ENCODE data around the gene TACSTD2.
"Not testable (repeated sequence)": the region's sequence is repeated elsewhere in the genome, so short reads cannot be mapped to it uniquely, and the experiment has no call there.

TACSTD2 gene

GRCh38 chr1:58563715-58564114, 13.3 kb downstream of the TACSTD2 start:
- not testable (repeated sequence) for DNase-seq (ENCODE audit: low read depth)

GRCh38 chr1:58561633-58562032, 15.4 kb downstream of the TACSTD2 start:
- no peak for DNase-seq (ENCODE audit: low read depth)

- no peak for DNase-seq (ENCODE audit: low read depth)
Measured at GRCh38 chr1:58555393-58555792, 21.7 kb downstream of the TACSTD2 start.

DNA sequence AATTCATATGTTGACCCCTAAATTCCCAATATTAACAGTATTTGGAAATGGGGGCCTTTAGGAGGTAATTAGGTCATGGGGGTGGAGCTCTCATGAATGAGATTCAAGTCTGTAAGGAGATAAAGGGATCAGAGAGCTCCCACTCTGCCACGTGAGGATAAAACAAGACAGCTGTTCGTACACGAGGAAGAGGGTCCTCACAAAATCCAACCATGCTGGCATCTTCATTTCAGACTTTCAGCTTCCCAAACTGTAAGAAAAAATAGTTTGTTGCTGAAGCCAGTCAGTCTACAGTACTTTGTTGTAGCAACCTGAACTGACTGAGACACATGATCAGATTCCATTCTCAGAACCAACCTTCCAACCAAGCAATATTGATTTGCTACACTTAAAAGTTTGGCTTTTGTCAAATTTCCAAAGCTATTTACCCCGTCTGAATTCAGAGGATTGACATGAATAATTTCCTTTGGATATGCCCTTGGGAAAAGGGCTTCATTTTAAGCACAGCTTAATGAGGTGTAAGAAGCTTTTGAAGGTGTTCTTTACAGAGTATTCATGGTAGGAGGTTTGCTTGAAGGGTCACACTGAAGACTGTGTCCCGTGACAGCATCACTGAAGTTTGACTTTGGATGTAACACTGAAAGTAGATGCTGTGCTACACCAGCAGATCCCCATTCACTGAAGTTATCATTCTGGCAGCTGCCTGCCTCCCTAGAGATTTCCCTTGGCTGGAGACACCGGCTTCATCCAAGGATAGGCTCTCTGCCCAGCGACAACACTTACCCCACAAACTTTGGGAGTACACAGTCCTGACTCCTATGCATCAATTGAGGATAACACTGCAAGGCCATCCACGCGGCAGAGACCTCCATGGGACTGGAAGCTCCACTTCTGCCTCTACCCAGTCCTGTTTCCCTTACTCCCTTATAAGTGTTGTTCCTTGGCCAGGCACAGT, 25.6 kb downstream of the TACSTD2 start:
- DNase-seq (ENCODE audit: low read depth), result no peak

GRCh38 chr1:58549291-58549690, 27.8 kb downstream of the TACSTD2 start:
- DNase-seq (ENCODE audit: low read depth), result not testable (repeated sequence)

GRCh38 chr1:58548371-58548770, 28.7 kb downstream of the TACSTD2 start:
- DNase-seq (ENCODE audit: low read depth), result no peak

GRCh38 chr1:58546520-58547308, 30.3 kb downstream of the TACSTD2 start, which contains the start of gene OMA1:
TSS of gene OMA1 (minus strand) at chr1:58546726. CDS start at chr1:58539294, 7,432 bp downstream.
- peak; percentile 97 for DNase-seq (ENCODE audit: low read depth)

- peak; percentile 66 for DNase-seq (ENCODE audit: low read depth)
Measured at GRCh38 chr1:58545591-58546519, 31.2 kb downstream of the TACSTD2 start.

DNA sequence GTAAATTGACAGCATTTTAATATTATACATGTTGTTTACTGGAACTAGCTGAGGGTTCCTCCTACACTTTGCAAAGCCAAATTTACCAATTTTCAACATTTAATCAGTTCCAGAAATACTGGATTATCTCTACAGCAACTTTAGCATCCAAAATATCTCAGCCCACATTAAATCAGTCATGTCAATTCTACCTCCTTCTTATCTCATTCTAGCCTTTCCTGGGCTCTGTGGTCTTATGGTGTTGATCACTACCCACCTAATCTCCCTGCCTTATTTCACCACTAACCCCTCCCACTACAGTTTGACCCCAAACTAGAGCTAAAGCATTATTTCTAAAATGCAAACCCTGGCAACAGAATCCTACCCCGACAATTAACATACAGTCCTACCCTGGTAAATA, 33.8 kb downstream of the TACSTD2 start:
- no peak for DNase-seq (ENCODE audit: low read depth)

DNA sequence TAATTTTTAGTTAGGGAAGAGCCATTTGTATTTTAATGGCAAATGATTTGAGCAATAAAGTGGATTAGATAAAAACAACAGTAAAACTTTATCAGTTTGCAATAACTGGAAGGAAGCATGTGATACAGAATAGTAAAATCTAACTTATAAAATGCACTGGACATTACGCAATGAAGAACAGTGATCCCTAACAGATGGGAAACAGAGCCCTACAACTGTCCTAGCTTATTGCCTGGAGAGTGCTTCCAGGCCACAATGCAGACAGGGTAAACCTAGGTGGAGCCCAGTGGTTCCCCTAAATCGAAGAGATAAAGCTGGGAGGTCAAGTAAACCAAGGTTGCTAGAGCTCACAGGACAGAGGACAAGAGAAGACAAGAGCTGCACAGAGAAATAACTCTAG, 37.5 kb downstream of the TACSTD2 start:
- no peak for DNase-seq (ENCODE audit: low read depth)

GRCh38 chr1:58538821-58539220, 38.2 kb downstream of the TACSTD2 start:
- no peak for DNase-seq (ENCODE audit: low read depth)

DNA sequence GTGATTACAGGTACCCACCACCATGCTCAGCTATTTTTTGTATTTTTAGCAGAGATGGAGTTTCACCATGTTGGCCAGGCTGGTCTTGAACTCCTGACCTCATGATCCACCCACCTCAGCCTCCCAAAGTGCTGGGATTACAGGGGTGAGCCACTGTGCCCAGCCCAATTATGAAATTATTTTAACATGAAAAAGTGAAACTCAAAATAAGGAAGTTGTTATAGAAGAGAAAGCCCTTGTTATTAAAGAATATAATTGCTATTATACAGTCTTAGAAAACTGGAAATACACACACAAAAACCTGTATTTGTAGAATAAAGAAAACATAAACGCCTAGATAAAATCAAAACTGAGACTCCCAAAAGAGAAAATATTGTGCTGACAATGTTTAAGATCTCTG, 45.2 kb downstream of the TACSTD2 start:
- not testable (repeated sequence) for DNase-seq (ENCODE audit: low read depth)

- no peak for DNase-seq (ENCODE audit: low read depth)
Measured at GRCh38 chr1:58529284-58529683, 47.8 kb downstream of the TACSTD2 start.

- DNase-seq (ENCODE audit: low read depth), result no peak
Measured at GRCh38 chr1:58528518-58528917, 48.5 kb downstream of the TACSTD2 start.

Data from activated T-cell treated with anti-CD3 and anti-CD28 coated beads for 24 hours (primary cell).